Measurements from ENCODE around the gene PLP2. TPM values are rescaled to one million over a fixed set of nuclear protein-coding genes. Genes with fewer than 3 reads are reported as not detected.
A peak's percentile ranks its signal among the peaks of the same experiment; 100 is the strongest.
"Not testable (repeated sequence)": the region's sequence is repeated elsewhere in the genome, so short reads cannot be mapped to it uniquely, and the experiment has no call there.

PLP2 gene
- 90.0 and 94.5 TPM in 2 replicates for total RNA-seq (2021)
- percentile 78 among the genes with signal in this experiment for Bru-seq, nascent RNA
- percentile 77 among the genes with signal in this experiment for BruChase-seq, experiment 1, labeled RNA remaining after a 2-hour chase
- percentile 95 among the genes with signal in this experiment for BruChase-seq, experiment 2, labeled RNA remaining after a 6-hour chase
- long read RNA-seq, transcript PLP2-202 (5 exons, 1,079 nt) = major isoform, 73 of 83 reads
- long read RNA-seq, partial matches to known transcripts = 4 of 83 reads
- long read RNA-seq, other reads (novel, unspliced or antisense) = 6 of 83 reads

DNA sequence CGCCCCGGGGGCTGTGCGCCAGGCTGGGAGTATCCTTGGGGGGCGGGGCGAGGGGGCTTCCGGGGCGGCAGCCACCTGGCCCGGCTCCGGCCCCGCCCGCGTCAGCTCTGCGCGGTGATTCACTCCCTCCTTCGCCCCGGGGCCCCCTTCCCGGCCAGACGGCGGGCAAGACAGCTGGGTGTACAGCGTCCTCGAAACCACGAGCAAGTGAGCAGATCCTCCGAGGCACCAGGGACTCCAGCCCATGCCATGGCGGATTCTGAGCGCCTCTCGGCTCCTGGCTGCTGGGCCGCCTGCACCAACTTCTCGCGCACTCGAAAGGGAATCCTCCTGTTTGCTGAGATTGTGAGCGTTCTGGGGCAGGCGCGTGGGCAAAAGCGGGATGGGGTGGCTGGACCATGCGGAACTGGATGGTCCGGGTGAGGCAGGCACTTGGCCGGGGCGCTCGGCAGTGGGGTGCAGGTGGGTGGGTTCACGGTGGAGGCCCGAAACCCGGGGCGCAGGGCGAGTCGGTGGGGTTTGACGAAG is at the start of gene PLP2:
Gene PLP2, plus strand, starts transcription at position 147 of the 528 bp plus-strand sequence. Its CDS starts 103 bp downstream, at position 250.
- Histone ChIP-seq H3K4me2 (peak within 1 kb of the TSS; percentile 64), H3K79me2 (ENCODE audit: low read depth) (no peaks in the 10 kb centered on the region), H3K27me3 (ENCODE audit: insufficient read depth, low read depth) (no peaks in the 10 kb centered on the region), H3K4me3 (peak within 1 kb of the TSS; percentile 56; the same call in 1 of the 2 replicates), H3K27ac (no peak within 1 kb of the TSS), H3K9me3 (ENCODE audit: insufficient read depth, low read depth) (no peaks in the 10 kb centered on the region), H3K9me2 (ENCODE audit: insufficient read depth) (no peaks in the 10 kb centered on the region), H3K4me1 (replicated peaks; ENCODE audit: insufficient read depth) (no peaks in the 10 kb centered on the region), H4K20me1 (ENCODE audit: insufficient read depth) (no peaks in the 10 kb centered on the region), H3F3A (ENCODE audit: insufficient read depth, low read depth) (no peaks in the 10 kb centered on the region), H2AFZ (no peak within 1 kb of the TSS), H3K36me3 (ENCODE audit: low read depth) (no peaks in the 10 kb centered on the region)
- intact Hi-C loops (cut with micrococcal nuclease; ENCODE audit: unreplicated experiment) = loop anchor here (5.0 kb wide), 1 partner anchor 50 kb away; the partner anchor contains the start of gene GPKOW
- BruUV-seq (replicated peaks) = TSS peak; percentile 26
- peak; percentile 46 to 59 for DNase-seq
- TF ChIP-seq EZH2 (IDR thresholded peaks at IDR 0.05; ENCODE audit: low read depth) = no peak
- TF ChIP-seq, protein P1, sequence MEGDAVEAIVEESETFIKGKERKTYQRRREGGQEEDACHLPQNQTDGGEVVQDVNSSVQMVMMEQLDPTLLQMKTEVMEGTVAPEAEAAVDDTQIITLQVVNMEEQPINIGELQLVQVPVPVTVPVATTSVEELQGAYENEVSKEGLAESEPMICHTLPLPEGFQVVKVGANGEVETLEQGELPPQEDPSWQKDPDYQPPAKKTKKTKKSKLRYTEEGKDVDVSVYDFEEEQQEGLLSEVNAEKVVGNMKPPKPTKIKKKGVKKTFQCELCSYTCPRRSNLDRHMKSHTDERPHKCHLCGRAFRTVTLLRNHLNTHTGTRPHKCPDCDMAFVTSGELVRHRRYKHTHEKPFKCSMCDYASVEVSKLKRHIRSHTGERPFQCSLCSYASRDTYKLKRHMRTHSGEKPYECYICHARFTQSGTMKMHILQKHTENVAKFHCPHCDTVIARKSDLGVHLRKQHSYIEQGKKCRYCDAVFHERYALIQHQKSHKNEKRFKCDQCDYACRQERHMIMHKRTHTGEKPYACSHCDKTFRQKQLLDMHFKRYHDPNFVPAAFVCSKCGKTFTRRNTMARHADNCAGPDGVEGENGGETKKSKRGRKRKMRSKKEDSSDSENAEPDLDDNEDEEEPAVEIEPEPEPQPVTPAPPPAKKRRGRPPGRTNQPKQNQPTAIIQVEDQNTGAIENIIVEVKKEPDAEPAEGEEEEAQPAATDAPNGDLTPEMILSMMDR (conservative IDR thresholded peaks at IDR 0.05) = no peak
- ChIA-PET CTCF (no interaction called here), POLR2A (ENCODE audit: unreplicated experiment) (no interaction called here)

DNA sequence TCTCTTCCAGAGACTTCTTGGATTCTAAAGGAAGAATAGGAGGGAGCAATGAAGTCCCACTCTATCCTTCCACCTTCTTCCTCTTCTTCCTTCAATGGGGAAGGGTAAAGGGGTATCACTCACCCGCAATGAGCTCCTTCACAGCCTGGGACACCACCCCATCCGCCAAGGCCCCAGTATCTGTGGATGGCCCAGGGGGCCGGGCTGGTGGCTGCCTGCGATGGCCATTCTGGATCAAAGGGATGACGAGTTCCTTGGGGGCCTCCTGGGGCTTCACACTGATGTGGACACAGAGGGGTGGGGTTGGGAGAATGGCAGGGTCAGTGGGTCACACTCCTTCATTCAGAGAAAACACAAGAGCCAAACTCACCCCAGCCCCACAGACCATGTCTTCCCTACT is 49.2 kb upstream of the PLP2 start:
- H3K79me2 ChIP-seq (ENCODE audit: low read depth) = peaks cover 6% of the 10 kb centered on the region; the same call in 1 of the 2 replicates
- CTCF ChIA-PET = interaction anchor here (0.6 to 1.1 kb wide), 2 partner anchors 33 to 120 kb away, joined by 3 read pairs; partner anchors contain the start of gene GRIPAP1

GRCh38 chrX:49127742-49128258 is 43.9 kb upstream of the PLP2 start:
- H3K79me2 ChIP-seq (ENCODE audit: low read depth); H3K27ac ChIP-seq; H4K20me1 ChIP-seq (ENCODE audit: insufficient read depth); intact Hi-C loops (cut with micrococcal nuclease; ENCODE audit: unreplicated experiment); BruUV-seq (replicated peaks); CTCF ChIA-PET; DNase-seq; H2AFZ ChIP-seq; H3K4me2 ChIP-seq; H3K9me3 ChIP-seq (ENCODE audit: insufficient read depth, low read depth); H3K27me3 ChIP-seq (ENCODE audit: insufficient read depth, low read depth); POLR2A ChIA-PET (ENCODE audit: unreplicated experiment); H3K36me3 ChIP-seq (ENCODE audit: low read depth); H3K9me2 ChIP-seq (ENCODE audit: insufficient read depth); H3K4me1 ChIP-seq (replicated peaks; ENCODE audit: insufficient read depth); H3K4me3 ChIP-seq; H3F3A ChIP-seq (ENCODE audit: insufficient read depth, low read depth): not testable (repeated sequence)

More for the DNA sequence above, 49.2 kb upstream of the PLP2 start:
- H3K27me3 ChIP-seq (ENCODE audit: insufficient read depth, low read depth) = no peaks in the 10 kb centered on the region
- TF ChIP-seq, protein P1 (conservative IDR thresholded peaks at IDR 0.05) = no peak
- TF ChIP-seq EZH2 (IDR thresholded peaks at IDR 0.05; ENCODE audit: low read depth) = no peak
- POLR2A ChIA-PET (ENCODE audit: unreplicated experiment) = no interaction called here
- H3K4me1 ChIP-seq (replicated peaks; ENCODE audit: insufficient read depth) = no peaks in the 10 kb centered on the region
- H3K9me3 ChIP-seq (ENCODE audit: insufficient read depth, low read depth) = no peaks in the 10 kb centered on the region
- no peak overlapping the region for H3K27ac ChIP-seq
- no peak for DNase-seq
- peak overlapping the region; percentile 62; the same call in 1 of the 2 replicates for H3K4me3 ChIP-seq
- H3K9me2 ChIP-seq (ENCODE audit: insufficient read depth) = no peaks in the 10 kb centered on the region
- H2AFZ ChIP-seq = no peak overlapping the region
- BruUV-seq (replicated peaks) = no TSS peak
- no peaks in the 10 kb centered on the region for H4K20me1 ChIP-seq (ENCODE audit: insufficient read depth)
- no peaks in the 10 kb centered on the region for H3K36me3 ChIP-seq (ENCODE audit: low read depth)
- no peaks in the 10 kb centered on the region for H3F3A ChIP-seq (ENCODE audit: insufficient read depth, low read depth)
- peak overlapping the region; percentile 72 for H3K4me2 ChIP-seq
- intact Hi-C loops (cut with micrococcal nuclease; ENCODE audit: unreplicated experiment) = loop anchor here (5.0 kb wide), 1 partner anchor 50 kb away; the partner anchor contains the start of gene PLP2
